ENCODE results near the gene REG1B.

DNA sequence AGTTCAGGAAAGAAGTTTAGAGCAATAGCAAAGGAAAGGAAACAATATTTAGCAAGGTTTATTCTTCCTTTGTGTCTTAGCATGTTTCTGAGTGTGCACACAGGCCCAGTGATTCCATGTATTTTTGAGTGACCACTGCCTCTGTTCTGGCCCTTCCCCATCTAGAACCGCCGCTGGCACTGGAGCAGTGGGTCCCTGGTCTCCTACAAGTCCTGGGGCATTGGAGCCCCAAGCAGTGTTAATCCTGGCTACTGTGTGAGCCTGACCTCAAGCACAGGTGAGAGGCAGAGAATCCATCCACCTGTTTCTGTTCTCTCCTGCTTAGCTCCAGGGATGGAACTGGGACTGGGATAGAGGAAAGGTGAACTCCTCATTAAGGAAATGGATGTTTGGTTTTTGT lies 34.9 kb upstream of the REG1B start:
- TF ChIP-seq EZH2 (IDR thresholded peaks at IDR 0.05): no peak
- TF ChIP-seq, protein P1, sequence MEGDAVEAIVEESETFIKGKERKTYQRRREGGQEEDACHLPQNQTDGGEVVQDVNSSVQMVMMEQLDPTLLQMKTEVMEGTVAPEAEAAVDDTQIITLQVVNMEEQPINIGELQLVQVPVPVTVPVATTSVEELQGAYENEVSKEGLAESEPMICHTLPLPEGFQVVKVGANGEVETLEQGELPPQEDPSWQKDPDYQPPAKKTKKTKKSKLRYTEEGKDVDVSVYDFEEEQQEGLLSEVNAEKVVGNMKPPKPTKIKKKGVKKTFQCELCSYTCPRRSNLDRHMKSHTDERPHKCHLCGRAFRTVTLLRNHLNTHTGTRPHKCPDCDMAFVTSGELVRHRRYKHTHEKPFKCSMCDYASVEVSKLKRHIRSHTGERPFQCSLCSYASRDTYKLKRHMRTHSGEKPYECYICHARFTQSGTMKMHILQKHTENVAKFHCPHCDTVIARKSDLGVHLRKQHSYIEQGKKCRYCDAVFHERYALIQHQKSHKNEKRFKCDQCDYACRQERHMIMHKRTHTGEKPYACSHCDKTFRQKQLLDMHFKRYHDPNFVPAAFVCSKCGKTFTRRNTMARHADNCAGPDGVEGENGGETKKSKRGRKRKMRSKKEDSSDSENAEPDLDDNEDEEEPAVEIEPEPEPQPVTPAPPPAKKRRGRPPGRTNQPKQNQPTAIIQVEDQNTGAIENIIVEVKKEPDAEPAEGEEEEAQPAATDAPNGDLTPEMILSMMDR (IDR thresholded peaks at IDR 0.05): no peak
- no peak for TF ChIP-seq EZH2phosphoT487 (IDR thresholded peaks at IDR 0.05)
